ENCODE results near the gene PPIB. TPM values are rescaled to one million over a fixed set of nuclear protein-coding genes. Genes with fewer than 3 reads are reported as not detected.

Gene PPIB
- total and polyA plus RNA-seq, 2 experiments from 2014 or later, result 398 to 870 TPM

DNA sequence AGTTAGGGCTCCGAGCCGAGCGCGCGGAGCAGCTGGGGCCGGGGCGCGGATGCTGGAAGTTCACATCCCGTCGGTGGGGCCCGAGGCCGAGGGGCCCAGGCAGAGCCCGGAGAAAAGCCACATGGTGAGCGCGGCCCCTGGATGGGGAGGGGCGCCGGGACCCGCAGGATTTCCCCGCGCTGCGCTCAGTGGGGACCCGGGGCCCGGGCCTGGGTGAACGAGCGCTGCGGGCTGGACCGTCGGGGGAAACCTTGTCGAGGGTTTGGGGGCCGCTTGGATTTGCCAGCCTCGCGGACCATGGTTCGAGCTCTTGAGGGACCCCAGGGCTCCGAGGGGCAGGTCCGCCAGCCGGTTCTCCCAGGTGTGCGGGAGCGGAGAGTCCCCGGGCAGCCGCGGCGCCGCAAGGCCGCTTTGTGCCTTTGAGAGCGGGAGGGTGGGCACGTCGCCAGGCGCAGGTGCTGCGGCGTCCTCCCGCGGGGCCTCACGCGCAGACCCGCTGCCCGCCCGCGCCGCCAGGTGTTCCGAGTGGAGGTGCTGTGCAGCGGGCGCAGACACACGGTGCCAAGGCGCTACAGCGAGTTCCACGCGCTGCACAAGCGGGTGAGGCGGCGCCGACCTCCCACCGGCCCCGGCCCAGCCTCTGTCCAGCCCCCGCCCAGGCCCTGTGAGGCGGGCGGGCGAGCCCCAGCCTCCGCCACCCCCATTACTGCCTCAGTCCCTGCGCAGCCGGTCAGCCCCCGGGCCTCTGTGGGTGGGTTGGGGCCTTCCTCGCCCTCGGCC lies 10.9 kb downstream of the PPIB start, which contains the start of gene SNX22:
Gene SNX22, plus strand, starts transcription at position 5 of the 780 bp plus-strand sequence. Its CDS starts 45 bp downstream, at position 50.
- H3K4me1 ChIP-seq (ENCODE audit: insufficient read depth), result peaks cover 13% of the 10 kb centered on the region
- no peak within 1 kb of the TSS for H3K27ac ChIP-seq (ENCODE audit: low read depth)
- peak; percentile 51 for DNase-seq (ENCODE audit: low spot score)
- H3K4me2 ChIP-seq, result peak within 1 kb of the TSS; percentile 94
- Mint-ChIP-seq H3K27ac (no peak within 1 kb of the TSS), H3K27me3 (ENCODE audit: insufficient read depth, low read depth, poor library complexity) (peaks cover 23% of the 10 kb centered on the region), H3K4me1 (peaks cover 18% of the 10 kb centered on the region), H3K4me3 (peak within 1 kb of the TSS; percentile 78), H3K9me3 (no peaks in the 10 kb centered on the region; the same call in 2 of the 3 replicates), H3K36me3 (ENCODE audit: low read depth) (peaks cover 23% of the 10 kb centered on the region)
- no peaks in the 10 kb centered on the region for H3K9me2 ChIP-seq (ENCODE audit: insufficient read depth)
- H3K79me2 ChIP-seq (replicated peaks; ENCODE audit: insufficient read depth), result no peaks in the 10 kb centered on the region
- H3K27me3 ChIP-seq (ENCODE audit: insufficient read depth), result peaks cover 18% of the 10 kb centered on the region
- peaks cover 4% of the 10 kb centered on the region; the same call in 1 of the 2 replicates for H4K20me1 ChIP-seq (replicated peaks; ENCODE audit: insufficient read depth)
- H2AFZ ChIP-seq, result peak within 1 kb of the TSS; percentile 98
- peaks cover 20% of the 10 kb centered on the region for H3K36me3 ChIP-seq (ENCODE audit: insufficient read depth)
- TF ChIP-seq POLR2AphosphoS5 (IDR thresholded peaks at IDR 0.05; ENCODE audit: low read depth), result peak; percentile 72
- TF ChIP-seq, protein P1, sequence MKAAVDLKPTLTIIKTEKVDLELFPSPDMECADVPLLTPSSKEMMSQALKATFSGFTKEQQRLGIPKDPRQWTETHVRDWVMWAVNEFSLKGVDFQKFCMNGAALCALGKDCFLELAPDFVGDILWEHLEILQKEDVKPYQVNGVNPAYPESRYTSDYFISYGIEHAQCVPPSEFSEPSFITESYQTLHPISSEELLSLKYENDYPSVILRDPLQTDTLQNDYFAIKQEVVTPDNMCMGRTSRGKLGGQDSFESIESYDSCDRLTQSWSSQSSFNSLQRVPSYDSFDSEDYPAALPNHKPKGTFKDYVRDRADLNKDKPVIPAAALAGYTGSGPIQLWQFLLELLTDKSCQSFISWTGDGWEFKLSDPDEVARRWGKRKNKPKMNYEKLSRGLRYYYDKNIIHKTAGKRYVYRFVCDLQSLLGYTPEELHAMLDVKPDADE (IDR thresholded peaks at IDR 0.05), result no peak
- peaks cover 24% of the 10 kb centered on the region for H3F3A ChIP-seq (replicated peaks; ENCODE audit: low read depth)
- ATAC-seq, result peak; percentile 17
- peak within 1 kb of the TSS; percentile 82 for H3K4me3 ChIP-seq

DNA sequence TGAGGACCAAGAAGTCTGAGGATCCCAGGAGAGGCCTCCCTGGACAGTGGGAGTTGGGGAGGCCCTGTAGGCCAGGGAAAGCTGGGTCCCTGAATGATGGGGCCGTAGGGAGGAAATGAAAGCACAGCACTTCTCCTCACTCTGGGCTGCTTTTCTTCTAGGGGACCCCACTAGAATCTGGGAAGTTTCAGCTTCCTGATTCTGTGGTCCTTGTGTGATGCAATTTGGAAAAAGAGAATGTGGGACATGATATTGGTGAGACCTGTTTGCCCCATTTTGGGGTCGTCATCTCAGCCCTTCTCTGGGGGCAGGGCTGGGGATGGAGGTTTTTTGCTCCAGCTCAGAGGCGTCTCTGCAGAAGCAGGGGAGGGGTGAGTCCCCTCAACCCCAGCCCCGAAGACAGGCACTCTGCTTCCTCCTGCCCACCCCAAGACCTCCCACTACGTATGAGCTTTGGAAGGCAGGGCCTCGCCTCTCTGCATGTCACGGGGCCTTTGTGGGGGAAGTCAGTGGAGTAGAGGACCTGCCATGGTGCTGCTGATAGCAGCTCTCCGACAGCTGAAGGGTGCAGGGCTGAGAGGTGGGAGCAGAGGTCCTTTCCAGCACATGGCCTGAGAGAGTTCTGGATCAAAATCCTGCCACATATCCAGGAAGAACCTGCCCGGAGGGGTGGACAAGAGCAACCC lies 12.8 kb downstream of the PPIB start:
- no peaks in the 10 kb centered on the region; the same call in 2 of the 3 replicates for H3K9me3 Mint-ChIP-seq
- Histone ChIP-seq H3K79me2 (replicated peaks; ENCODE audit: insufficient read depth) (no peaks in the 10 kb centered on the region), H3K9me2 (ENCODE audit: insufficient read depth) (no peaks in the 10 kb centered on the region), H3K4me2 (no peak overlapping the region), H3F3A (replicated peaks; ENCODE audit: low read depth) (peaks cover 10% of the 10 kb centered on the region), H2AFZ (0 out of 2 replicates have a peak overlapping the region, but pooled peaks have one; percentile 1), H3K27me3 (ENCODE audit: insufficient read depth) (peaks cover 18% of the 10 kb centered on the region), H3K27ac (ENCODE audit: low read depth) (no peak overlapping the region), H4K20me1 (replicated peaks; ENCODE audit: insufficient read depth) (no peaks in the 10 kb centered on the region; the same call in 1 of the 2 replicates), H3K4me3 (no peak overlapping the region), H3K36me3 (ENCODE audit: insufficient read depth) (0 out of 2 replicates have a peak, but pooled peaks cover 4% of the 10 kb centered on the region), H3K4me1 (ENCODE audit: insufficient read depth) (peaks cover 13% of the 10 kb centered on the region)
- H3K36me3 Mint-ChIP-seq (ENCODE audit: low read depth), result peaks cover 4% of the 10 kb centered on the region; the same call in 2 of the 3 replicates
- H3K27me3 Mint-ChIP-seq (ENCODE audit: insufficient read depth, low read depth, poor library complexity), result peaks cover 22% of the 10 kb centered on the region
- DNase-seq (ENCODE audit: low spot score), result no peak
- no peak overlapping the region for H3K27ac Mint-ChIP-seq
- peaks cover 18% of the 10 kb centered on the region for H3K4me1 Mint-ChIP-seq
- ATAC-seq, result no peak
- H3K4me3 Mint-ChIP-seq, result no peak overlapping the region; the same call in 2 of the 3 replicates
- TF ChIP-seq NANOG (IDR thresholded peaks at IDR 0.05; ENCODE audit: borderline replicate concordance), result no peak
- no peak for TF ChIP-seq STAT1 (IDR thresholded peaks at IDR 0.05; ENCODE audit: unreplicated experiment)
- TF ChIP-seq ZNF331 (CRISPR knock-in tag; IDR thresholded peaks at IDR 0.05; ENCODE audit: low read depth), result no peak
- TF ChIP-seq, protein P2, sequence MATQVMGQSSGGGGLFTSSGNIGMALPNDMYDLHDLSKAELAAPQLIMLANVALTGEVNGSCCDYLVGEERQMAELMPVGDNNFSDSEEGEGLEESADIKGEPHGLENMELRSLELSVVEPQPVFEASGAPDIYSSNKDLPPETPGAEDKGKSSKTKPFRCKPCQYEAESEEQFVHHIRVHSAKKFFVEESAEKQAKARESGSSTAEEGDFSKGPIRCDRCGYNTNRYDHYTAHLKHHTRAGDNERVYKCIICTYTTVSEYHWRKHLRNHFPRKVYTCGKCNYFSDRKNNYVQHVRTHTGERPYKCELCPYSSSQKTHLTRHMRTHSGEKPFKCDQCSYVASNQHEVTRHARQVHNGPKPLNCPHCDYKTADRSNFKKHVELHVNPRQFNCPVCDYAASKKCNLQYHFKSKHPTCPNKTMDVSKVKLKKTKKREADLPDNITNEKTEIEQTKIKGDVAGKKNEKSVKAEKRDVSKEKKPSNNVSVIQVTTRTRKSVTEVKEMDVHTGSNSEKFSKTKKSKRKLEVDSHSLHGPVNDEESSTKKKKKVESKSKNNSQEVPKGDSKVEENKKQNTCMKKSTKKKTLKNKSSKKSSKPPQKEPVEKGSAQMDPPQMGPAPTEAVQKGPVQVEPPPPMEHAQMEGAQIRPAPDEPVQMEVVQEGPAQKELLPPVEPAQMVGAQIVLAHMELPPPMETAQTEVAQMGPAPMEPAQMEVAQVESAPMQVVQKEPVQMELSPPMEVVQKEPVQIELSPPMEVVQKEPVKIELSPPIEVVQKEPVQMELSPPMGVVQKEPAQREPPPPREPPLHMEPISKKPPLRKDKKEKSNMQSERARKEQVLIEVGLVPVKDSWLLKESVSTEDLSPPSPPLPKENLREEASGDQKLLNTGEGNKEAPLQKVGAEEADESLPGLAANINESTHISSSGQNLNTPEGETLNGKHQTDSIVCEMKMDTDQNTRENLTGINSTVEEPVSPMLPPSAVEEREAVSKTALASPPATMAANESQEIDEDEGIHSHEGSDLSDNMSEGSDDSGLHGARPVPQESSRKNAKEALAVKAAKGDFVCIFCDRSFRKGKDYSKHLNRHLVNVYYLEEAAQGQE (IDR thresholded peaks at IDR 0.05; ENCODE audit: unreplicated experiment), result no peak
- no peak for TF ChIP-seq EZH2 (IDR thresholded peaks at IDR 0.05; ENCODE audit: low read depth, unreplicated experiment)
- TF ChIP-seq JUNB (IDR thresholded peaks at IDR 0.05; ENCODE audit: unreplicated experiment), result no peak
- TF ChIP-seq, protein P1 (IDR thresholded peaks at IDR 0.05), result no peak
- no peak for TF ChIP-seq CREB1 (CRISPR knock-in tag; IDR thresholded peaks at IDR 0.05; ENCODE audit: low read depth)
